H9 (cell line): ENCODE data around the gene PRPF6. TPM values are rescaled to one million over a fixed set of nuclear protein-coding genes. Genes with fewer than 3 reads are reported as not detected.

Experiments
- DNase-seq: peaks from one replicate; pipeline ENCODE4 v3.0.0-alpha.2; 2017
- H2AFZ ChIP-seq: one replicate; pipeline ENCODE4 v1.6.1; 2013; ENCODE audit warnings: mild to moderate bottlenecking, low read length, control low read depth, moderate library complexity
- H2AK5ac ChIP-seq: 2 replicates; pipeline ENCODE4 v1.6.1; 2013; ENCODE audit warnings: low read length, control low read depth, mixed read lengths; ENCODE audit not compliant: insufficient read length
- H2BK120ac ChIP-seq: one replicate; pipeline ENCODE4 v1.6.1; 2013; ENCODE audit warnings: low read depth, mild to moderate bottlenecking, low read length, control low read depth, inconsistent platforms; ENCODE audit not compliant: poor library complexity, severe bottlenecking
- H2BK12ac ChIP-seq: 2 replicates; pipeline ENCODE4 v1.6.1; 2013; ENCODE audit warnings: low read length, control low read depth, mixed read lengths, low read depth; ENCODE audit not compliant: insufficient read length
- H2BK15ac ChIP-seq: 2 replicates; pipeline ENCODE4 v1.6.1; 2013; ENCODE audit warnings: low read depth, low read length, control low read depth
- H2BK20ac ChIP-seq: one replicate; pipeline ENCODE4 v1.6.1; 2013; ENCODE audit warnings: low read depth, mild to moderate bottlenecking, low read length, control low read depth, inconsistent platforms; ENCODE audit not compliant: poor library complexity, severe bottlenecking
- H2BK5ac ChIP-seq: 2 replicates; pipeline ENCODE4 v1.6.1; 2013; ENCODE audit warnings: low read length, control low read depth, mixed read lengths; ENCODE audit not compliant: insufficient read length
- H3K14ac ChIP-seq: 2 replicates; pipeline ENCODE4 v1.6.1; 2013; ENCODE audit warnings: low read length, control low read depth; ENCODE audit not compliant: insufficient read depth
- H3K18ac ChIP-seq: 2 replicates; pipeline ENCODE4 v1.6.1; 2013; ENCODE audit warnings: low read depth, mild to moderate bottlenecking, mixed read lengths, low read length, control low read depth; ENCODE audit not compliant: insufficient read length
- H3K23ac ChIP-seq: 2 replicates; pipeline ENCODE4 v1.6.1; 2013; ENCODE audit warnings: low read length, control low read depth, mixed read lengths, low read depth; ENCODE audit not compliant: insufficient read length
- H3K23me2 ChIP-seq: 2 replicates; pipeline ENCODE4 v1.6.1; 2013; ENCODE audit warnings: low read depth, mild to moderate bottlenecking, mixed read lengths, low read length, control low read depth; ENCODE audit not compliant: insufficient read length, poor library complexity, severe bottlenecking
- H3K27ac ChIP-seq: 2 replicates; pipeline ENCODE4 v1.5.1; 2013; ENCODE audit warnings: low read length, control low read depth, mixed read lengths, low read depth; ENCODE audit not compliant: insufficient read length
- H3K27me3 ChIP-seq: 2 replicates; pipeline ENCODE4 v1.6.1; 2013; ENCODE audit warnings: low read length, control low read depth, inconsistent platforms; ENCODE audit not compliant: insufficient read depth
- H3K4ac ChIP-seq: 2 replicates; pipeline ENCODE4 v1.6.1; 2013; ENCODE audit warnings: low read depth, mild to moderate bottlenecking, control low read depth, inconsistent platforms, low read length, moderate library complexity
- H3K4me1 ChIP-seq: 2 replicates; pipeline ENCODE4 v1.6.1; 2013; ENCODE audit warnings: low read length, control low read depth, inconsistent platforms; ENCODE audit not compliant: insufficient read depth
- H3K4me2 ChIP-seq: 2 replicates; pipeline ENCODE4 v1.6.1; 2013; ENCODE audit warnings: low read length, control low read depth, mixed read lengths; ENCODE audit not compliant: insufficient read length, insufficient read depth
- H3K56ac ChIP-seq: 2 replicates; pipeline ENCODE4 v1.6.1; 2013; ENCODE audit warnings: low read depth, mild to moderate bottlenecking, mixed read lengths, low read length, control low read depth; ENCODE audit not compliant: insufficient read length
- H3K79me1 ChIP-seq: 2 replicates; pipeline ENCODE4 v1.6.1; 2013; ENCODE audit warnings: low read depth, mild to moderate bottlenecking, moderate library complexity, low read length, control low read depth, inconsistent platforms; ENCODE audit not compliant: insufficient read depth, poor library complexity, severe bottlenecking
- H3K79me2 ChIP-seq: 2 replicates; pipeline ENCODE4 v1.6.1; 2013; ENCODE audit warnings: low read length, control low read depth, inconsistent platforms; ENCODE audit not compliant: insufficient read depth
- H3K9ac ChIP-seq: 2 replicates; pipeline ENCODE4 v1.6.1; 2013; ENCODE audit warnings: low read length, control low read depth, mixed read lengths; ENCODE audit not compliant: insufficient read length; ENCODE audit errors: extremely low read depth
- H3K9me3 ChIP-seq: one replicate; pipeline ENCODE4 v1.6.1; 2013; ENCODE audit warnings: low read depth, low read length, inconsistent platforms; ENCODE audit not compliant: control insufficient read depth
- H3T11ph ChIP-seq: one replicate; pipeline ENCODE4 v1.6.1; 2013; ENCODE audit warnings: mild to moderate bottlenecking, low read length, control low read depth, inconsistent platforms
- H4K20me1 ChIP-seq: one replicate; pipeline ENCODE4 v1.6.1; 2013; ENCODE audit not compliant: control insufficient read depth, insufficient read length, insufficient read depth
- H4K5ac ChIP-seq: 2 replicates; pipeline ENCODE4 v1.6.1; 2013; ENCODE audit warnings: low read depth, mild to moderate bottlenecking, mixed read lengths, low read length, control low read depth; ENCODE audit not compliant: insufficient read length
- H4K8ac ChIP-seq: replicated peaks from 2 replicates; pipeline ENCODE4 v1.6.1; 2013; ENCODE audit warnings: low read length, control low read depth, mixed read lengths, low read depth; ENCODE audit not compliant: insufficient read length
- H4K91ac ChIP-seq: 2 replicates; pipeline ENCODE4 v1.6.1; 2013; ENCODE audit warnings: low read depth, mild to moderate bottlenecking, moderate library complexity, mixed read lengths, low read length, control low read depth; ENCODE audit not compliant: insufficient read length
- H3K27ac Mint-ChIP-seq, 3 experiments: 2 replicates in 2 of 3; 3 replicates in 1 of 3; pipeline ENCODE4 v1.8.0; 2020 to 2021; ENCODE audit warnings: mixed read lengths in 3 of 3, mild to moderate bottlenecking in 1 of 3, moderate library complexity in 1 of 3
- H3K27me3 Mint-ChIP-seq: 2 replicates; pipeline ENCODE4 v1.8.0; 2021; ENCODE audit warnings: low read depth, mild to moderate bottlenecking, moderate library complexity, mixed read lengths
- H3K36me3 Mint-ChIP-seq, 3 experiments: 2 replicates in 2 of 3; 3 replicates in 1 of 3; pipeline ENCODE4 v1.8.0; 2020 to 2021; ENCODE audit warnings: low read depth in 3 of 3, mixed read lengths in 3 of 3; ENCODE audit not compliant: insufficient read depth in 1 of 3
- H3K4me1 Mint-ChIP-seq, 2 experiments: 2 replicates each; pipeline ENCODE4 v1.8.0; 2020; ENCODE audit warnings: mixed read lengths in 2 of 2
- H3K4me3 Mint-ChIP-seq, 2 experiments: 2 replicates in 1 of 2; 3 replicates in 1 of 2; pipeline ENCODE4 v1.8.0; 2020 to 2021; ENCODE audit warnings: mild to moderate bottlenecking in 2 of 2, mixed read lengths in 2 of 2, moderate library complexity in 1 of 2
- H3K9me3 Mint-ChIP-seq, 2 experiments: 2 replicates in 1 of 2; 3 replicates in 1 of 2; pipeline ENCODE4 v1.8.0; 2020; ENCODE audit warnings: mild to moderate bottlenecking in 2 of 2, mixed read lengths in 2 of 2, moderate library complexity in 1 of 2
- WGBS: extraction: QIAGEN DNeasy Blood & Tissue Kit; methylation state at CpG from one replicate; pipeline ENCODE4 v1.1.7; 2013; ENCODE audit warnings: missing lambda C conversion rate, low lambda C conversion rate, mixed read lengths; ENCODE audit not compliant: insufficient read length; ENCODE audit errors: extremely low coverage; 5-methylcytosine and 5-hydroxymethylcytosine counted together
- total RNA-seq: library from RNA; stranded (reverse); gene quantifications from 2 replicates; pipeline ENCODE4 v1.2.1, GENCODE V29; 2021
- TF ChIP-seq, protein P1 (sequence below): fragments of 200-600 bp; sonication (generic); conservative IDR thresholded peaks from 3 replicates; pipeline ENCODE4 v1.8.0; 2021; ENCODE audit warnings: antibody characterized with exemption, mild to moderate bottlenecking

PRPF6 gene
- total RNA-seq, 1 experiment from 2014 or later, result 87.9 TPM

DNA sequence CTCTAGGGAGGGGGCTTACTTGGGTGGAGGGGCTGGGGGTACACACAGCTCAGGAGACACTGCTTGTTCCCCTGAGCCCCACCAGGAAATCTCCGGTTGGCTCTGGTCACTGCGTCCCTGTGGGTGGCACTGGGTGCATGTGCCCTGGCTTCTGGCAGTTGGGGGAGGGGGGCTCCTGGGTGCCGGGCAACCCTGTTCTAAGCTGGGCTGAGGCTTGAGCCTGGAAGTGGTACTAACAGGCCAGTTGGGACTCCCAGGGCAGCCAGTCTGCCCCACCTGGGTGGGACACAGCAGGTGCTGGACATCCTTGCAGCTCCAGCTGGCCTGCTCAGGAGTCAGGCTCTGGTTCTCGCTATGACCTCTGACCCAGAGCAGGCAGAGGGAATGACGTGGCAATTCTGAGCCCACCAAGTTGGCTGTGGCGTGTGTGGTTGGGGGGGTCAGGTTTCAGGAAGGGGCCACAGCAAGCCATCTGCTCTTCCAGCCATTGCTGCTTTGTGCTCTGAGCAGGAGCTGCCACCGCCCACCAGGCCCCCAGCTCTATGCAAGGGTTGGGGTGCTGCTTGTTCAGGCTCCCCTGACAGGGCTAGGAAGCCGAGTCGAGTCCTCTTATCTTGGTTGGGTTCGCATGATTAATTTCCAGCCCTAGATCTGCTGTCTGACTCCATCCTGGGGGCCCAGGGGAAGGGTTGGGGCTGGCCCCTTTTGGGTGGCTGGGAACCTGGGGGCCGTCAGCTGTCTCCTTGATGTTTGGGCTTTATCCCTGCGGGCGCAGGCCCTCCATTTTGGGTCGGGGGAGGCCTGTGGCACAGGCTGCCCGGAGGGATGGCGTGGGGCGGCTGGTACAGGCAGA lies 55.6 kb downstream of the PRPF6 start:
- Histone ChIP-seq H2BK20ac (no peak overlapping the region), H2AK5ac (no peak overlapping the region), H3K4ac (no peak overlapping the region), H3K23ac (no peak overlapping the region), H3K4me1 (peaks cover 5% of the 10 kb centered on the region), H4K20me1 (no peaks in the 10 kb centered on the region), H3K23me2 (peaks cover 11% of the 10 kb centered on the region), H2BK120ac (no peak overlapping the region), H4K5ac (no peak overlapping the region), H3K4me2 (no peak overlapping the region), H3K27ac (no peak overlapping the region), H3K14ac (no peak overlapping the region), H3K9me3 (no peaks in the 10 kb centered on the region), H2AFZ (no peak overlapping the region), H3K79me1 (no peaks in the 10 kb centered on the region), H3K79me2 (no peaks in the 10 kb centered on the region), H3T11ph (no peak overlapping the region), H3K27me3 (peaks cover 10% of the 10 kb centered on the region; the same call in 1 of the 2 replicates), H3K56ac (no peak overlapping the region), H2BK5ac (no peak overlapping the region), H4K91ac (no peak overlapping the region), H3K18ac (no peak overlapping the region), H3K9ac (no peak overlapping the region), H2BK15ac (no peak overlapping the region), H2BK12ac (no peak overlapping the region), H4K8ac (no peak overlapping the region)
- Mint-ChIP-seq H3K9me3 (peaks cover 0 to 2% of the 10 kb centered on the region in 2 experiments; a peak in 1 of 5 replicates), H3K4me3 (no peak overlapping the region), H3K36me3 (peaks cover 0 to 30% (median 16%) of the 10 kb centered on the region in 3 experiments; a peak in 5 of 7 replicates), H3K27ac (no peak overlapping the region), H3K4me1 (peaks cover 25% of the 10 kb centered on the region in 2 experiments), H3K27me3 (peaks cover 33% of the 10 kb centered on the region)
- WGBS, result no CpG with 5 or more reads among the region's 17 CpGs
- TF ChIP-seq, protein P1, sequence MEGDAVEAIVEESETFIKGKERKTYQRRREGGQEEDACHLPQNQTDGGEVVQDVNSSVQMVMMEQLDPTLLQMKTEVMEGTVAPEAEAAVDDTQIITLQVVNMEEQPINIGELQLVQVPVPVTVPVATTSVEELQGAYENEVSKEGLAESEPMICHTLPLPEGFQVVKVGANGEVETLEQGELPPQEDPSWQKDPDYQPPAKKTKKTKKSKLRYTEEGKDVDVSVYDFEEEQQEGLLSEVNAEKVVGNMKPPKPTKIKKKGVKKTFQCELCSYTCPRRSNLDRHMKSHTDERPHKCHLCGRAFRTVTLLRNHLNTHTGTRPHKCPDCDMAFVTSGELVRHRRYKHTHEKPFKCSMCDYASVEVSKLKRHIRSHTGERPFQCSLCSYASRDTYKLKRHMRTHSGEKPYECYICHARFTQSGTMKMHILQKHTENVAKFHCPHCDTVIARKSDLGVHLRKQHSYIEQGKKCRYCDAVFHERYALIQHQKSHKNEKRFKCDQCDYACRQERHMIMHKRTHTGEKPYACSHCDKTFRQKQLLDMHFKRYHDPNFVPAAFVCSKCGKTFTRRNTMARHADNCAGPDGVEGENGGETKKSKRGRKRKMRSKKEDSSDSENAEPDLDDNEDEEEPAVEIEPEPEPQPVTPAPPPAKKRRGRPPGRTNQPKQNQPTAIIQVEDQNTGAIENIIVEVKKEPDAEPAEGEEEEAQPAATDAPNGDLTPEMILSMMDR, result no peak
- DNase-seq, result no peak
